KBM-7 (cell line): ENCODE results near the gene FCHSD2.
"Not testable (repeated sequence)": the region's sequence is repeated elsewhere in the genome, so short reads cannot be mapped to it uniquely, and the experiment has no call there.

Source experiments
- DNase-seq: peaks from one replicate; pipeline ENCODE4 v3.0.0-alpha.2; 2015
- in situ Hi-C: fragments of 300-500 bp; cut with MboI; formaldehyde crosslinking; loops from 2 replicates; pipeline ENCODE4 v1.14.3; 2020; ENCODE audit warnings: low sequenced_read_pairs, low pct_unique_long_range_greater_than_20kb, mixed read lengths

FCHSD2 gene

GRCh38 chr11:73155102-73155501 lies 13.0 kb upstream of the FCHSD2 start:
- DNase-seq = no peak
- in situ Hi-C loops = loop anchor here (25.0 kb wide), 1 partner anchor 318 kb away; no protein-coding TSS in a partner anchor

- DNase-seq = peak; percentile 99
- in situ Hi-C loops = loop anchor here (25.0 kb wide), 1 partner anchor 317 kb away; no protein-coding TSS in a partner anchor
Measured at GRCh38 chr11:73154178-73154577, 12.1 kb upstream of the FCHSD2 start.

GRCh38 chr11:73152861-73153483 lies 10.9 kb upstream of the FCHSD2 start:
- in situ Hi-C loops = loop anchor here (25.0 kb wide), 1 partner anchor 316 kb away; no protein-coding TSS in a partner anchor
- DNase-seq = peak; percentile 43

- in situ Hi-C loops = loop anchor here (25.0 kb wide), 1 partner anchor 315 kb away; no protein-coding TSS in a partner anchor
- DNase-seq = no peak
Measured at GRCh38 chr11:73152086-73152853, 10.2 kb upstream of the FCHSD2 start.

GRCh38 chr11:73151416-73151815 lies 9.3 kb upstream of the FCHSD2 start:
- in situ Hi-C loops = loop anchor here (25.0 kb wide), 1 partner anchor 314 kb away; no protein-coding TSS in a partner anchor

GRCh38 chr11:73149105-73149504 lies 7.0 kb upstream of the FCHSD2 start:
- DNase-seq = no peak
- in situ Hi-C loops = no loop called here

More at GRCh38 chr11:73151416-73151815, 9.3 kb upstream of the FCHSD2 start:
- DNase-seq = no peak

- in situ Hi-C loops = no loop called here
Measured at GRCh38 chr11:73147771-73148681, 5.9 kb upstream of the FCHSD2 start.

GRCh38 chr11:73145986-73146575 lies 4.0 kb upstream of the FCHSD2 start:
- in situ Hi-C loops = no loop called here

More at GRCh38 chr11:73147771-73148681, 5.9 kb upstream of the FCHSD2 start:
- DNase-seq = no peak

GRCh38 chr11:73143126-73143838 lies 1.2 kb upstream of the FCHSD2 start:
- DNase-seq = peak; percentile 88

More at GRCh38 chr11:73145986-73146575, 4.0 kb upstream of the FCHSD2 start:
- no peak for DNase-seq

GRCh38 chr11:73141309-73142127 lies 600 bp downstream of the FCHSD2 start:
- in situ Hi-C loops = no loop called here
- DNase-seq = peak; percentile 78

More at GRCh38 chr11:73143126-73143838, 1.2 kb upstream of the FCHSD2 start:
- in situ Hi-C loops = no loop called here

- in situ Hi-C loops = no loop called here
- no peak for DNase-seq
Measured at GRCh38 chr11:73141031-73141308, 1.1 kb downstream of the FCHSD2 start.

- in situ Hi-C loops = no loop called here
- DNase-seq = peak; percentile 35
Measured at GRCh38 chr11:73140213-73141030, 1.7 kb downstream of the FCHSD2 start.

GRCh38 chr11:73139476-73140198 lies 2.5 kb downstream of the FCHSD2 start:
- in situ Hi-C loops = no loop called here
- DNase-seq = no peak

- in situ Hi-C loops = no loop called here
- DNase-seq = no peak
Measured at GRCh38 chr11:73137944-73138274, 4.2 kb downstream of the FCHSD2 start.

GRCh38 chr11:73137262-73137943 lies 4.7 kb downstream of the FCHSD2 start:
- in situ Hi-C loops = no loop called here
- DNase-seq = peak; percentile 50

GRCh38 chr11:73136722-73137121 lies 5.4 kb downstream of the FCHSD2 start:
- DNase-seq, in situ Hi-C loops: not testable (repeated sequence)
